Trophoblast cell (in vitro differentiated cells and primary cell): ENCODE measurements around the gene GNAS.
A peak's percentile ranks its signal among the peaks of the same experiment; 100 is the strongest.

ENCODE experiments used
- DNase-seq, 2 donors: peaks; one replicate each; pipeline ENCODE4 v3.0.0-alpha.2; 2016
- H2AFZ ChIP-seq: 2 replicates; pipeline ENCODE4 v1.6.1; 2013; ENCODE audit warnings: low read length, moderate library complexity, mild to moderate bottlenecking; ENCODE audit not compliant: insufficient read depth, poor library complexity
- H2AK5ac ChIP-seq: 2 replicates; pipeline ENCODE4 v1.6.1; 2013; ENCODE audit warnings: mild to moderate bottlenecking, low read length
- H2BK120ac ChIP-seq: 2 replicates; pipeline ENCODE4 v1.6.1; 2013; ENCODE audit warnings: low read length, mild to moderate bottlenecking, moderate library complexity; ENCODE audit not compliant: insufficient read depth, poor library complexity
- H2BK12ac ChIP-seq: 2 replicates; pipeline ENCODE4 v1.6.1; 2013; ENCODE audit warnings: mild to moderate bottlenecking, low read length, moderate library complexity
- H2BK5ac ChIP-seq: 2 replicates; pipeline ENCODE4 v1.6.1; 2013; ENCODE audit warnings: low read length, low read depth, moderate library complexity, mild to moderate bottlenecking; ENCODE audit not compliant: poor library complexity
- H3K14ac ChIP-seq: 2 replicates; pipeline ENCODE4 v1.6.1; 2013; ENCODE audit warnings: mild to moderate bottlenecking, low read length
- H3K18ac ChIP-seq: 2 replicates; pipeline ENCODE4 v1.6.1; 2013; ENCODE audit warnings: mild to moderate bottlenecking, low read length
- H3K23ac ChIP-seq: 2 replicates; pipeline ENCODE4 v1.6.1; 2013; ENCODE audit warnings: low read length
- H3K27ac ChIP-seq: 2 replicates; pipeline ENCODE4 v1.5.1; 2013; ENCODE audit warnings: low read depth, mild to moderate bottlenecking, inconsistent platforms, low read length, moderate library complexity
- H3K27me3 ChIP-seq: 2 replicates; pipeline ENCODE4 v1.6.1; 2013; ENCODE audit warnings: inconsistent platforms, mild to moderate bottlenecking, low read length, moderate library complexity; ENCODE audit not compliant: insufficient read depth
- H3K36me3 ChIP-seq, 2 experiments: 1 replicate in 1 of 2; 2 replicates in 1 of 2; pipeline ENCODE4 v1.6.1; 2013; ENCODE audit warnings: low read length in 2 of 2, mild to moderate bottlenecking in 2 of 2, moderate library complexity in 1 of 2; ENCODE audit not compliant: insufficient read depth in 2 of 2, control insufficient read depth in 1 of 2
- H3K4ac ChIP-seq: 2 replicates; pipeline ENCODE4 v1.6.1; 2013; ENCODE audit warnings: low read depth, mild to moderate bottlenecking, low read length, moderate library complexity
- H3K4me1 ChIP-seq, 2 experiments: 1 replicate in 1 of 2; 2 replicates in 1 of 2; pipeline ENCODE4 v1.6.1; 2013; ENCODE audit warnings: low read length in 2 of 2, mild to moderate bottlenecking in 2 of 2, moderate library complexity in 1 of 2; ENCODE audit not compliant: insufficient read depth in 2 of 2, control insufficient read depth in 1 of 2
- H3K4me2 ChIP-seq: 2 replicates; pipeline ENCODE4 v1.6.1; 2013; ENCODE audit warnings: inconsistent platforms, mild to moderate bottlenecking, low read length, moderate library complexity
- H3K4me3 ChIP-seq: 2 replicates; pipeline ENCODE4 v1.5.1; 2013; ENCODE audit warnings: mild to moderate bottlenecking, low read depth, low read length, inconsistent platforms
- H3K79me1 ChIP-seq: one replicate; pipeline ENCODE4 v1.6.1; 2013; ENCODE audit warnings: low read length
- H3K79me2 ChIP-seq: 2 replicates; pipeline ENCODE4 v1.6.1; 2013; ENCODE audit warnings: low read length, mild to moderate bottlenecking; ENCODE audit not compliant: control insufficient read depth, insufficient read depth, poor library complexity
- H3K9ac ChIP-seq: 2 replicates; pipeline ENCODE4 v1.6.1; 2013; ENCODE audit warnings: mild to moderate bottlenecking, low read length
- H3K9me3 ChIP-seq: 2 replicates; pipeline ENCODE4 v1.6.1; 2013; ENCODE audit warnings: low read depth, mild to moderate bottlenecking, control low read depth, inconsistent platforms, low read length; ENCODE audit not compliant: insufficient read depth
- H4K12ac ChIP-seq: 2 replicates; pipeline ENCODE4 v1.6.1; 2013; ENCODE audit warnings: low read depth, mild to moderate bottlenecking, low read length, moderate library complexity
- H4K8ac ChIP-seq: 2 replicates; pipeline ENCODE4 v1.6.1; 2013; ENCODE audit warnings: low read depth, mild to moderate bottlenecking, low read length, moderate library complexity
- H4K91ac ChIP-seq: one replicate; pipeline ENCODE4 v1.6.1; 2013; ENCODE audit warnings: low read depth, mild to moderate bottlenecking, low read length, moderate library complexity
- WGBS: extraction: QIAGEN DNeasy Blood & Tissue Kit; methylation state at CpG from one replicate; pipeline ENCODE4 v1.1.7; 2013; ENCODE audit warnings: missing lambda C conversion rate; ENCODE audit not compliant: insufficient read length, insufficient coverage; ENCODE audit errors: extremely low coverage; 5-methylcytosine and 5-hydroxymethylcytosine counted together

GNAS gene

DNA sequence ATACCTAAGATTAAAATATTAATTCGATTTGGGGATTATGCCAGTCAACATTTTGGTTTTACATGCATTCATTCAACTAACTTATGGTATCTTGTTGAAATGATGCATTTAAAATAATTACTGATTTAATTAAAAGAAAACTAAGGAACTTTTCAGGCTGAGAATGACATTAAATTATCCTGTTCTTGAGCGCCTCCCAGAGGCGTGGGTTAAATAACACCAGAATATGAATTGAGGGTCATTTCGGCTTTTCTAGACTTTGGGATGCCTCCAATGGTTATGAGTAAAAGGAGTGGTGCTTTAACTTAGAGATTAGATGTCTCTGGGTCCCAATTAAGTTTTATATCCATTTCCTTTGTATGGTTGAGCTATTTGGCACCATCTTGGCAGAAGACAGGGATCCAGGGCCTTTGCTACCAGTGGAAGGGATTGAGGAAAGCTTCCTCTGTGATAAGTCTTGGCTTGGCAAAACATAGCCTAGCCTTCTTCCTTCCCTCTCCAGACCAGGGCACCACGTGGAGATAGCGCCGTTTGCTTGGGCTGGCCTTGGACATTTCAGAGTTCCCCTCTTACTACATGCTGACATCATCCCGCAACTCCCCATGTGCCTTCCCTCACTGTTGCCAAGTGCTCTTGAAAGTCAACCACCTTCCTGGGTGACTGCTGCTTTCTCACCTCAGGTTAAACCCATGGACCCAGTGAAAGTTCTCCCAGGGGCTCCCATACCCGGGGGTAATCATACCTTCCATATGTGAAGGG, 28.7 kb downstream of the GNAS start:
- H3K4me1 ChIP-seq = peaks cover 8 to 15% of the 10 kb centered on the region in 2 experiments
- no peak overlapping the region for H3K27ac ChIP-seq
- WGBS = no CpG with 5 or more reads among the region's 9 CpGs
- no peak overlapping the region for H4K91ac ChIP-seq
- H3K36me3 ChIP-seq = no peaks in the 10 kb centered on the region
- H3K9me3 ChIP-seq = no peaks in the 10 kb centered on the region
- no peak for DNase-seq
- H2AK5ac ChIP-seq = peak overlapping the region; percentile 2
- H3K4me3 ChIP-seq = no peak overlapping the region
- H2AFZ ChIP-seq = no peak overlapping the region
- H3K23ac ChIP-seq = no peak overlapping the region
- H2BK120ac ChIP-seq = no peak overlapping the region
- no peak overlapping the region for H3K4ac ChIP-seq
- H3K14ac ChIP-seq = no peak overlapping the region
- H4K8ac ChIP-seq = no peak overlapping the region
- peaks cover 3% of the 10 kb centered on the region for H3K79me2 ChIP-seq
- no peak overlapping the region for H3K18ac ChIP-seq
- peaks cover 4% of the 10 kb centered on the region for H3K79me1 ChIP-seq
- H4K12ac ChIP-seq = no peak overlapping the region
- H2BK5ac ChIP-seq = no peak overlapping the region
- no peaks in the 10 kb centered on the region for H3K27me3 ChIP-seq
- H3K4me2 ChIP-seq = no peak overlapping the region
- no peak overlapping the region for H3K9ac ChIP-seq
- peak overlapping the region; percentile 1 for H2BK12ac ChIP-seq

GRCh38 chr20:58882704-58883089, 30.2 kb downstream of the GNAS start:
- H2BK5ac ChIP-seq = no peak overlapping the region
- H2AK5ac ChIP-seq = no peak overlapping the region
- peaks cover 11 to 15% of the 10 kb centered on the region in 2 experiments for H3K4me1 ChIP-seq
- H3K79me1 ChIP-seq = peaks cover 4% of the 10 kb centered on the region
- H4K91ac ChIP-seq = no peak overlapping the region
- H4K12ac ChIP-seq = no peak overlapping the region
- no peak for DNase-seq
- no peaks in the 10 kb centered on the region for H3K9me3 ChIP-seq
- H3K23ac ChIP-seq = no peak overlapping the region
- H4K8ac ChIP-seq = no peak overlapping the region
- H3K14ac ChIP-seq = no peak overlapping the region
- no peak overlapping the region for H3K4ac ChIP-seq
- H3K4me2 ChIP-seq = peak overlapping the region; percentile 49
- peaks cover 3% of the 10 kb centered on the region for H3K79me2 ChIP-seq
- H3K27ac ChIP-seq = peak overlapping the region; percentile 84
- no peak overlapping the region for H2BK12ac ChIP-seq
- peak overlapping the region; percentile 25 for H2BK120ac ChIP-seq
- H3K36me3 ChIP-seq = no peaks in the 10 kb centered on the region
- H3K9ac ChIP-seq = no peak overlapping the region
- no peak overlapping the region for H3K18ac ChIP-seq
- no peaks in the 10 kb centered on the region for H3K27me3 ChIP-seq
- no CpG with 5 or more reads among the region's 5 CpGs for WGBS
- no peak overlapping the region for H3K4me3 ChIP-seq
- H2AFZ ChIP-seq = no peak overlapping the region

DNA sequence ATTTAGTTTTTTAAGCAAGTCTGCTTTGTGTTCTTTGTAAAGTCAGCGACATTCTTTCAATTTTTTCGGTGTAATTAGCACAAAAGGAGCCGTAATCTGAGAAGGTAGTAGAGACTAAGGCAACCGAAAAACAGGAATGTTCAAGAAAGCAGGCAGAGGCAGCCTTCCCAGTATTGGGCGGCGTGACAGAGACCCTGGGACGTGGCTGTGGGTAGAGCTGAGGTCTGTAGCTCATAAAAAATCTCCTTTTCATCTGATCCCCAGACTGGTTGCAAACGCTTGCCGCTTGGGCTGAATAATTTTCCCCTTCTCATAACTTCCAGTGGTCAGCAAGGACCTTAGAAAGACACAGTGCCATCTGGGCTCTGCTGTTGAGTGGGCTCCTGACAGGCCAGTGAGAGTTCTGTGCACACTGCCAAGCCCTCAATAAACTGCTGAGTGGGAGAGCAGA, 30.8 kb downstream of the GNAS start:
- no CpG with 5 or more reads among the region's 9 CpGs for WGBS

GRCh38 chr20:58884966-58885365, 32.5 kb downstream of the GNAS start:
- H3K9ac ChIP-seq = no peak overlapping the region
- peak overlapping the region; percentile 77 for H2BK12ac ChIP-seq
- H4K91ac ChIP-seq = no peak overlapping the region
- no peak overlapping the region for H2BK5ac ChIP-seq
- DNase-seq = no peak
- H2BK120ac ChIP-seq = no peak overlapping the region
- H2AFZ ChIP-seq = no peak overlapping the region
- no peak overlapping the region for H3K4ac ChIP-seq
- peaks cover 12% of the 10 kb centered on the region for H3K79me1 ChIP-seq
- no peak overlapping the region for H3K4me3 ChIP-seq
- no peak overlapping the region for H3K27ac ChIP-seq
- H3K4me2 ChIP-seq = no peak overlapping the region
- no peak overlapping the region for H4K12ac ChIP-seq
- no peak overlapping the region for H2AK5ac ChIP-seq
- no peak overlapping the region for H3K14ac ChIP-seq
- H3K18ac ChIP-seq = no peak overlapping the region
- H3K9me3 ChIP-seq = no peaks in the 10 kb centered on the region
- peaks cover 9% of the 10 kb centered on the region for H3K79me2 ChIP-seq
- H3K23ac ChIP-seq = no peak overlapping the region
- peaks cover 12 to 14% of the 10 kb centered on the region in 2 experiments for H3K4me1 ChIP-seq
- H3K27me3 ChIP-seq = no peaks in the 10 kb centered on the region
- no peak overlapping the region for H4K8ac ChIP-seq
- H3K36me3 ChIP-seq = no peaks in the 10 kb centered on the region
- WGBS = no CpG with 5 or more reads among the region's 3 CpGs

More for the DNA sequence above, 30.8 kb downstream of the GNAS start:
- no peak overlapping the region for H3K23ac ChIP-seq
- H3K9me3 ChIP-seq = no peaks in the 10 kb centered on the region
- H3K4me3 ChIP-seq = no peak overlapping the region
- peak overlapping the region; percentile 86 for H2BK12ac ChIP-seq
- no peaks in the 10 kb centered on the region for H3K36me3 ChIP-seq
- H3K18ac ChIP-seq = peak overlapping the region; percentile 65
- H3K4ac ChIP-seq = peak overlapping the region; percentile 43
- peak overlapping the region; percentile 97 for H2AK5ac ChIP-seq
- H3K14ac ChIP-seq = peak overlapping the region; percentile 83
- peak overlapping the region; percentile 95 for H2BK120ac ChIP-seq
- peak overlapping the region; percentile 90 for H3K27ac ChIP-seq
- H3K27me3 ChIP-seq = no peaks in the 10 kb centered on the region
- H2BK5ac ChIP-seq = peak overlapping the region; percentile 98
- peaks cover 3% of the 10 kb centered on the region for H3K79me2 ChIP-seq
- peak overlapping the region; percentile 49 for H3K4me2 ChIP-seq
- peak overlapping the region; percentile 50 for H2AFZ ChIP-seq
- H3K4me1 ChIP-seq = peaks cover 12 to 14% of the 10 kb centered on the region in 2 experiments
- peak overlapping the region; percentile 91 for H4K8ac ChIP-seq
- peak overlapping the region; percentile 87 for H4K91ac ChIP-seq
- no peak overlapping the region for H3K9ac ChIP-seq
- H4K12ac ChIP-seq = no peak overlapping the region
- peaks cover 4% of the 10 kb centered on the region for H3K79me1 ChIP-seq
- no peak for DNase-seq
